ENCODE results near the gene DMP1.
"Not testable (repeated sequence)": the region's sequence is repeated elsewhere in the genome, so short reads cannot be mapped to it uniquely, and the experiment has no call there.

DMP1 gene

GRCh38 chr4:87679449-87680169 lies 29.5 kb downstream of the DMP1 start:
- H3K27me3 ChIP-seq = no peaks in the 10 kb centered on the region
- H3K4me3 ChIP-seq = no peak overlapping the region
- H3K36me3 ChIP-seq = no peaks in the 10 kb centered on the region
- TF ChIP-seq CTCF (IDR thresholded peaks at IDR 0.05) = peak; percentile 66 to 78
- DNase-seq = peak in 1 of 2 donors; percentile 43
- peaks cover 0 to 7% (median 1%) of the 10 kb centered on the region in 4 donors for H3K4me1 ChIP-seq
- no peak overlapping the region for H3K27ac ChIP-seq
- intact Hi-C loops (cut with DNase I; ENCODE audit: low total_unique reads) = no loop called here
- peaks cover 0 to 11% (median 0%) of the 10 kb centered on the region in 3 donors for H3K9me3 ChIP-seq

GRCh38 chr4:87680271-87680670 lies 30.2 kb downstream of the DMP1 start:
- intact Hi-C loops (cut with DNase I; ENCODE audit: low total_unique reads) = no loop called here
- TF ChIP-seq CTCF (IDR thresholded peaks at IDR 0.05) = no peak
- no peak overlapping the region for H3K27ac ChIP-seq
- H3K4me3 ChIP-seq = no peak overlapping the region
- peaks cover 0 to 7% (median 0%) of the 10 kb centered on the region in 3 donors for H3K9me3 ChIP-seq
- H3K36me3 ChIP-seq = no peaks in the 10 kb centered on the region
- no peaks in the 10 kb centered on the region for H3K27me3 ChIP-seq
- peaks cover 0 to 7% (median 1%) of the 10 kb centered on the region in 4 donors for H3K4me1 ChIP-seq
- DNase-seq = no peak

GRCh38 chr4:87688316-87688715 lies 38.2 kb downstream of the DMP1 start:
- Histone ChIP-seq H3K9me3 (peaks cover 0 to 18% (median 13%) of the 10 kb centered on the region in 3 donors), H3K4me3 (no peak overlapping the region), H3K27ac (no peak overlapping the region), H3K4me1 (no peaks in the 10 kb centered on the region), H3K27me3 (no peaks in the 10 kb centered on the region), H3K36me3 (no peaks in the 10 kb centered on the region)
- no peak for TF ChIP-seq CTCF (IDR thresholded peaks at IDR 0.05)
- DNase-seq = no peak
- intact Hi-C loops (cut with DNase I; ENCODE audit: low total_unique reads) = no loop called here

- H3K36me3 ChIP-seq; H3K27ac ChIP-seq; DNase-seq; intact Hi-C loops (cut with DNase I; ENCODE audit: low total_unique reads); H3K4me3 ChIP-seq; H3K4me1 ChIP-seq; H3K27me3 ChIP-seq: not testable (repeated sequence)
- peaks cover 0 to 18% (median 13%) of the 10 kb centered on the region in 3 donors for H3K9me3 ChIP-seq
These were observed 40.9 kb downstream of the DMP1 start for GRCh38 chr4:87690947-87691346.

- H3K4me1 ChIP-seq; DNase-seq; H3K27ac ChIP-seq; intact Hi-C loops (cut with DNase I; ENCODE audit: low total_unique reads); H3K27me3 ChIP-seq; H3K36me3 ChIP-seq; H3K4me3 ChIP-seq: not testable (repeated sequence)
- peaks cover 0 to 18% (median 13%) of the 10 kb centered on the region in 3 donors for H3K9me3 ChIP-seq
These were observed 42.0 kb downstream of the DMP1 start for GRCh38 chr4:87692060-87692459.

- intact Hi-C loops (cut with DNase I; ENCODE audit: low total_unique reads) = no loop called here
- Histone ChIP-seq H3K27me3 (no peaks in the 10 kb centered on the region), H3K4me3 (no peak overlapping the region), H3K36me3 (no peaks in the 10 kb centered on the region), H3K9me3 (peaks cover 0 to 5% (median 4%) of the 10 kb centered on the region in 3 donors), H3K4me1 (no peaks in the 10 kb centered on the region), H3K27ac (no peak overlapping the region)
- no peak for TF ChIP-seq CTCF (IDR thresholded peaks at IDR 0.05)
- DNase-seq = no peak
These were observed 47.2 kb downstream of the DMP1 start for GRCh38 chr4:87697272-87697671.
